Mesendoderm (in vitro differentiated cells): ENCODE results near the gene FAM76B.
"Not testable (repeated sequence)": the region's sequence is repeated elsewhere in the genome, so short reads cannot be mapped to it uniquely, and the experiment has no call there.

ENCODE experiments used
- DNase-seq: peaks from one replicate; pipeline ENCODE4 v3.0.0; 2013
- H2AK5ac ChIP-seq: 2 replicates; pipeline ENCODE4 v1.6.1; 2013; ENCODE audit warnings: low read length, inconsistent platforms
- H2BK120ac ChIP-seq: 2 replicates; pipeline ENCODE4 v1.6.1; 2013; ENCODE audit warnings: low read depth, mild to moderate bottlenecking, low read length, moderate library complexity, mixed read lengths
- H2BK15ac ChIP-seq: replicated peaks from 2 replicates; pipeline ENCODE4 v1.6.1; 2013; ENCODE audit warnings: low read depth, mild to moderate bottlenecking, moderate library complexity
- H2BK5ac ChIP-seq: 2 replicates; pipeline ENCODE4 v1.6.1; 2013; ENCODE audit warnings: low read length, inconsistent platforms
- H3K18ac ChIP-seq: 2 replicates; pipeline ENCODE4 v1.6.1; 2013; ENCODE audit warnings: mild to moderate bottlenecking, low read length, mixed read lengths
- H3K23ac ChIP-seq: one replicate; pipeline ENCODE4 v1.6.1; 2013; ENCODE audit warnings: low read length
- H3K27ac ChIP-seq: 2 replicates; pipeline ENCODE4 v1.5.1; 2013; ENCODE audit warnings: low read depth, mild to moderate bottlenecking, inconsistent platforms, low read length, moderate library complexity
- H3K27me3 ChIP-seq: 2 replicates; pipeline ENCODE4 v1.6.1; 2013; ENCODE audit warnings: low read length, control low read depth, mild to moderate bottlenecking, inconsistent platforms; ENCODE audit not compliant: insufficient read depth, poor library complexity
- H3K36me3 ChIP-seq: 2 replicates; pipeline ENCODE4 v1.6.1; 2013; ENCODE audit warnings: low read length, inconsistent platforms; ENCODE audit not compliant: control insufficient read depth, insufficient read depth
- H3K4ac ChIP-seq: one replicate; pipeline ENCODE4 v1.6.1; 2013; ENCODE audit warnings: low read depth, mild to moderate bottlenecking, low read length, moderate library complexity
- H3K4me1 ChIP-seq: 2 replicates; pipeline ENCODE4 v1.6.1; 2013; ENCODE audit warnings: low read depth, low read length, inconsistent platforms; ENCODE audit not compliant: control insufficient read depth
- H3K4me2 ChIP-seq: 2 replicates; pipeline ENCODE4 v1.6.1; 2013; ENCODE audit warnings: low read length
- H3K4me3 ChIP-seq: 2 replicates; pipeline ENCODE4 v1.5.1; 2013; ENCODE audit warnings: mild to moderate bottlenecking, low read length
- H3K56ac ChIP-seq: one replicate; pipeline ENCODE4 v1.6.1; 2013; ENCODE audit warnings: low read length
- H3K79me1 ChIP-seq: 2 replicates; pipeline ENCODE4 v1.6.1; 2013; ENCODE audit warnings: low read length, inconsistent platforms
- H3K79me2 ChIP-seq: 2 replicates; pipeline ENCODE4 v1.6.1; 2013; ENCODE audit warnings: mild to moderate bottlenecking, low read length; ENCODE audit not compliant: control insufficient read depth, insufficient read depth
- H3K9ac ChIP-seq: 2 replicates; pipeline ENCODE4 v1.6.1; 2013; ENCODE audit warnings: low read length, inconsistent platforms
- H4K5ac ChIP-seq: one replicate; pipeline ENCODE4 v1.6.1; 2013; ENCODE audit warnings: low read length
- H4K8ac ChIP-seq: one replicate; pipeline ENCODE4 v1.6.1; 2013; ENCODE audit warnings: low read depth, mild to moderate bottlenecking, control low read depth, low read length, moderate library complexity
- WGBS: extraction: QIAGEN DNeasy Blood & Tissue Kit; methylation state at CpG from one replicate; pipeline ENCODE4 v1.1.7; 2013; ENCODE audit warnings: low lambda C conversion rate, missing lambda C conversion rate; ENCODE audit not compliant: insufficient coverage; ENCODE audit errors: extremely low coverage; 5-methylcytosine and 5-hydroxymethylcytosine counted together

FAM76B gene

GRCh38 chr11:95806464-95806863 is 16.9 kb upstream of the FAM76B start:
- not testable (repeated sequence) for H2BK120ac ChIP-seq, H3K4me2 ChIP-seq, DNase-seq, H4K5ac ChIP-seq, H3K79me2 ChIP-seq, H3K36me3 ChIP-seq, H3K56ac ChIP-seq, H4K8ac ChIP-seq, H3K4me1 ChIP-seq, H2BK15ac ChIP-seq, H3K27me3 ChIP-seq, H2AK5ac ChIP-seq, H3K4ac ChIP-seq, H3K9ac ChIP-seq, H3K79me1 ChIP-seq, H3K23ac ChIP-seq, H3K4me3 ChIP-seq, H3K18ac ChIP-seq, H2BK5ac ChIP-seq, H3K27ac ChIP-seq
- no CpG with 5 or more reads among the region's 6 CpGs for WGBS

DNA sequence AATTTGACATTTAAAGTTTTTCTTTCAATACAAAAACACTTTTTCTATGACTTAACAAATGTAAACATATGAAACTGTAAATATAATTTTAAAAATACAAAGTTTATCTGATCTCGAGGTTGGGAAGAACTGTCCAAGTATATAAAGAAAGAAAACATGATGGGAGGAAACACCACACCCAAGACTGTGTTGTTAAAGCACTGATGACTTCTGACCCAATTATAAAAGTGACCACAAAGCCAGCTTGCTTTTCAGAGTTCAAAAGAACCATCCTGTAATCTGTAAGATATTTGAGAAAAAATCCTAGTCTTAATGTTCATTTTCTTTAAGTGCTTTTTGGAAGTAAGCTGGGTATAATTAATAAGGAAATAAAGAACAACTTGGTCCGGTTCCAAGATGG is 16.3 kb upstream of the FAM76B start:
- Histone ChIP-seq H3K4me2 (no peak overlapping the region), H3K27me3 (no peaks in the 10 kb centered on the region), H3K79me1 (no peaks in the 10 kb centered on the region), H2AK5ac (no peak overlapping the region), H3K27ac (no peak overlapping the region), H3K56ac (no peak overlapping the region), H3K9ac (no peak overlapping the region), H2BK120ac (no peak overlapping the region), H2BK5ac (no peak overlapping the region), H3K4me1 (no peaks in the 10 kb centered on the region), H4K5ac (no peak overlapping the region), H2BK15ac (no peak overlapping the region), H3K79me2 (no peaks in the 10 kb centered on the region), H3K18ac (no peak overlapping the region), H3K4ac (no peak overlapping the region), H3K4me3 (no peak overlapping the region), H3K23ac (no peak overlapping the region), H3K36me3 (no peaks in the 10 kb centered on the region), H4K8ac (no peak overlapping the region)
- DNase-seq: no peak
- WGBS: no CpG with 5 or more reads among the region's 2 CpGs

DNA sequence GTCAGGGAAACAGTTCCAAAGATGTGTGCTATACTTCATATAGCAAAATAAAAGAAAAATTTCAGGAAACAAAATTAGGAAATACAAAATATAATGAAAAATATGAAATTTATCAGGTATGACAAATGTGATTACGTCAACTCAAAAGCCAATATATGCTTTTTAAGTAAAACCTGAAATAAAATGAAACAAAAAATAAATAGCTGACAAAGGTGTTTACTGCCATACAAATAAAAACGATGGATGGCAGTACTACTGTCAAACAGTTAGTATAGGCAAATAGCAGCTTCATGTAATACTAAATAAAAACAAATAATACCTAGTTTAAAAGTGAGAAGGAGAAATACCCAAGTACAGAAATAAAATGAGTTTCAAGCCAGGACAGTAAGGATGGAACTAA is 14.4 kb upstream of the FAM76B start:
- no peak overlapping the region for H3K4ac ChIP-seq
- no peak overlapping the region for H3K27ac ChIP-seq
- H2AK5ac ChIP-seq: no peak overlapping the region
- H2BK120ac ChIP-seq: no peak overlapping the region
- H3K4me1 ChIP-seq: no peaks in the 10 kb centered on the region
- H4K5ac ChIP-seq: no peak overlapping the region
- H3K9ac ChIP-seq: no peak overlapping the region
- H3K4me2 ChIP-seq: no peak overlapping the region
- no peaks in the 10 kb centered on the region for H3K27me3 ChIP-seq
- H3K79me2 ChIP-seq: no peaks in the 10 kb centered on the region
- H4K8ac ChIP-seq: no peak overlapping the region
- DNase-seq: no peak
- no peak overlapping the region for H2BK5ac ChIP-seq
- no peaks in the 10 kb centered on the region for H3K36me3 ChIP-seq
- WGBS: no CpG with 5 or more reads among the region's 2 CpGs
- H3K79me1 ChIP-seq: no peaks in the 10 kb centered on the region
- no peak overlapping the region for H2BK15ac ChIP-seq
- H3K18ac ChIP-seq: no peak overlapping the region
- H3K4me3 ChIP-seq: no peak overlapping the region
- H3K23ac ChIP-seq: no peak overlapping the region
- H3K56ac ChIP-seq: no peak overlapping the region

GRCh38 chr11:95802806-95803205 is 13.2 kb upstream of the FAM76B start:
- WGBS: no CpG with 5 or more reads among the region's 1 CpG
- Histone ChIP-seq H3K4me3 (no peak overlapping the region), H2BK5ac (no peak overlapping the region), H3K18ac (no peak overlapping the region), H3K4ac (no peak overlapping the region), H3K27me3 (no peaks in the 10 kb centered on the region), H3K9ac (no peak overlapping the region), H3K79me2 (no peaks in the 10 kb centered on the region), H3K4me2 (no peak overlapping the region), H2AK5ac (no peak overlapping the region), H3K23ac (no peak overlapping the region), H3K4me1 (no peaks in the 10 kb centered on the region), H2BK15ac (no peak overlapping the region), H2BK120ac (no peak overlapping the region), H3K79me1 (no peaks in the 10 kb centered on the region), H4K5ac (no peak overlapping the region), H4K8ac (no peak overlapping the region), H3K56ac (no peak overlapping the region), H3K27ac (no peak overlapping the region), H3K36me3 (no peaks in the 10 kb centered on the region)
- DNase-seq: no peak

DNA sequence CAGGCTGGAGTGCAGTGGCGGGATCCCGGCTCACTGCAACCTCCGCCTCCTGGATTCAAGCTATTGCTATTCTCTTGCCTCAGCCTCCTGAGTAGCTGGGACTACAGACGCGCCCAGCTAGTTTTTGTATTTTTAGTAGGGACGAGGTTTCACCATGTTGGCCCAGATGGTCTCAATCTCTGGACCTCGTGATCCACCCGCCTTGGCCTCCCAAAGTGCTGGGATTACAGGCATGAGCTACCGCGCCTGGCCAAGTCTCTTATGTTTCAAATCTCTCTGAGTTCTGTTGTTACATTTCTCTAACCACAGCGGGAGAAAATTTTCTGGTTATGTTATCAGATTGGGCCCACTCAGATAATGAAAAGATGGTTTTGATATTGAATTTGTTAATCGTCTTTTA is 10.9 kb upstream of the FAM76B start:
- Histone ChIP-seq H3K56ac (no peak overlapping the region), H4K8ac (no peak overlapping the region), H3K4me2 (no peak overlapping the region), H3K36me3 (no peaks in the 10 kb centered on the region), H2BK120ac (no peak overlapping the region), H3K23ac (no peak overlapping the region), H2BK5ac (no peak overlapping the region), H4K5ac (no peak overlapping the region), H3K27ac (no peak overlapping the region), H3K27me3 (no peaks in the 10 kb centered on the region), H3K4me3 (no peak overlapping the region), H2BK15ac (no peak overlapping the region), H3K79me2 (peaks cover 5% of the 10 kb centered on the region), H3K18ac (no peak overlapping the region), H3K79me1 (peaks cover 3% of the 10 kb centered on the region), H2AK5ac (no peak overlapping the region), H3K4ac (no peak overlapping the region), H3K9ac (no peak overlapping the region), H3K4me1 (no peaks in the 10 kb centered on the region)
- WGBS: no CpG with 5 or more reads among the region's 12 CpGs
- no peak for DNase-seq

GRCh38 chr11:95799546-95799945 is 10.0 kb upstream of the FAM76B start:
- Histone ChIP-seq H3K79me2 (peaks cover 7% of the 10 kb centered on the region), H2BK5ac (no peak overlapping the region), H3K23ac (no peak overlapping the region), H3K36me3 (no peaks in the 10 kb centered on the region), H3K79me1 (peaks cover 5% of the 10 kb centered on the region), H3K18ac (no peak overlapping the region), H2BK120ac (no peak overlapping the region), H3K9ac (no peak overlapping the region), H4K5ac (no peak overlapping the region), H3K4me2 (no peak overlapping the region), H3K27me3 (no peaks in the 10 kb centered on the region), H3K56ac (no peak overlapping the region), H3K4me1 (no peaks in the 10 kb centered on the region), H2BK15ac (no peak overlapping the region), H3K27ac (no peak overlapping the region), H3K4ac (no peak overlapping the region), H3K4me3 (no peak overlapping the region), H2AK5ac (no peak overlapping the region), H4K8ac (no peak overlapping the region)
- WGBS: no CpG with 5 or more reads among the region's 1 CpG
- DNase-seq: no peak
